Kidney glomerular epithelial cell (primary cell): ENCODE results near the gene IGF2.

ENCODE experiments used
- DNase-seq: peaks from one replicate; lab custom pipeline; 2025; lab: John Stamatoyannopoulos, UW

IGF2 gene

GRCh38 chr11:2169626-2170570, 30.7 kb upstream of the IGF2 start:
- DNase-seq: no peak

GRCh38 chr11:2169005-2169378, 29.8 kb upstream of the IGF2 start:
- DNase-seq: no peak

GRCh38 chr11:2168286-2169004, 29.3 kb upstream of the IGF2 start:
- DNase-seq: no peak

GRCh38 chr11:2167141-2168045, 28.2 kb upstream of the IGF2 start:
- no peak for DNase-seq

GRCh38 chr11:2166091-2166851, 27.1 kb upstream of the IGF2 start:
- DNase-seq: no peak

GRCh38 chr11:2165571-2165970, 26.4 kb upstream of the IGF2 start:
- DNase-seq: no peak

- DNase-seq: no peak
Observed at GRCh38 chr11:2164861-2165555, 25.8 kb upstream of the IGF2 start.

GRCh38 chr11:2164081-2164480, 24.9 kb upstream of the IGF2 start:
- no peak for DNase-seq

- DNase-seq: no peak
Observed at GRCh38 chr11:2163428-2163978, 24.3 kb upstream of the IGF2 start.

- no peak for DNase-seq
Observed at GRCh38 chr11:2160736-2161259, 21.6 kb upstream of the IGF2 start, which contains the start of gene INS. TSS of gene INS (minus strand) at chr11:2161209. CDS start at chr11:2160971, 238 bp downstream.

- no peak for DNase-seq
Observed at GRCh38 chr11:2159536-2160413, 20.6 kb upstream of the IGF2 start.

GRCh38 chr11:2158966-2159365, 19.8 kb upstream of the IGF2 start:
- DNase-seq: no peak

GRCh38 chr11:2158296-2158737, 19.1 kb upstream of the IGF2 start:
- no peak for DNase-seq

GRCh38 chr11:2157294-2158040, 18.3 kb upstream of the IGF2 start:
- DNase-seq: no peak

- DNase-seq: peak; percentile 26
Observed at GRCh38 chr11:2156416-2157182, 17.4 kb upstream of the IGF2 start.

GRCh38 chr11:2155511-2155910, 16.3 kb upstream of the IGF2 start:
- no peak for DNase-seq

GRCh38 chr11:2154889-2155288, 15.7 kb upstream of the IGF2 start:
- no peak for DNase-seq

- no peak for DNase-seq
Observed at GRCh38 chr11:2154195-2154585, 15.0 kb upstream of the IGF2 start.
